NCI-H128 (cell line): ENCODE results near the gene SLC1A2.
"Not testable (repeated sequence)": the region's sequence is repeated elsewhere in the genome, so short reads cannot be mapped to it uniquely, and the experiment has no call there.

ENCODE experiments used
- DNase-seq: peaks from one replicate; lab custom pipeline; 2025; ENCODE audit not compliant: unreplicated experiment; lab: John Stamatoyannopoulos, UW

The SLC1A2 gene

GRCh38 chr11:35232891-35233330 is 186.4 kb downstream of the SLC1A2 start:
- no peak for DNase-seq

- no peak for DNase-seq
Measured at GRCh38 chr11:35231076-35231860, 188.1 kb downstream of the SLC1A2 start.

- no peak for DNase-seq
Measured at GRCh38 chr11:35230388-35230787, 189.0 kb downstream of the SLC1A2 start.

- no peak for DNase-seq
Measured at GRCh38 chr11:35228328-35228725, 191.0 kb downstream of the SLC1A2 start.

GRCh38 chr11:35227576-35228327 is 191.6 kb downstream of the SLC1A2 start:
- no peak for DNase-seq

- DNase-seq = not testable (repeated sequence)
Measured at GRCh38 chr11:35226756-35227155, 192.6 kb downstream of the SLC1A2 start.

- DNase-seq = no peak
Measured at GRCh38 chr11:35225946-35226520, 193.3 kb downstream of the SLC1A2 start.

GRCh38 chr11:35223991-35224390 is 195.4 kb downstream of the SLC1A2 start:
- DNase-seq = no peak

GRCh38 chr11:35223371-35223796 is 196.0 kb downstream of the SLC1A2 start:
- DNase-seq = no peak

- DNase-seq = no peak
Measured at GRCh38 chr11:35218956-35219355, 200.4 kb downstream of the SLC1A2 start.

GRCh38 chr11:35216962-35217678 is 202.2 kb downstream of the SLC1A2 start:
- DNase-seq = no peak

GRCh38 chr11:35215945-35216344 is 203.4 kb downstream of the SLC1A2 start:
- no peak for DNase-seq

- DNase-seq = no peak
Measured at GRCh38 chr11:35214792-35215193, 204.6 kb downstream of the SLC1A2 start.

GRCh38 chr11:35214226-35214770 is 205.1 kb downstream of the SLC1A2 start:
- DNase-seq = no peak

- no peak for DNase-seq
Measured at GRCh38 chr11:35211952-35212351, 207.4 kb downstream of the SLC1A2 start.

GRCh38 chr11:35210876-35211546 is 208.3 kb downstream of the SLC1A2 start:
- no peak for DNase-seq

- DNase-seq = no peak
Measured at GRCh38 chr11:35208795-35209194, 210.6 kb downstream of the SLC1A2 start.

GRCh38 chr11:35207471-35208403 is 211.6 kb downstream of the SLC1A2 start:
- DNase-seq = no peak

- no peak for DNase-seq
Measured at GRCh38 chr11:35206616-35207015, 212.7 kb downstream of the SLC1A2 start.
